SK-N-SH (cell line): ENCODE data around the gene CPED1. TPM values are rescaled to one million over a fixed set of nuclear protein-coding genes. Genes with fewer than 3 reads are reported as not detected.
A peak's percentile ranks its signal among the peaks of the same experiment; 100 is the strongest.

Experiments used
- CTCF ChIA-PET: fragments of 300-600, 350-600 bp; formaldehyde crosslinking; extraction: SDS; loops from one replicate; lab custom pipeline; 2021; lab: Yijun Ruan, JAX
- POLR2A ChIA-PET: fragments of 350-600 bp; sonication (Branson Sonifier 250); formaldehyde crosslinking; extraction: SDS; loops from one replicate; lab custom pipeline; 2020; ENCODE audit warnings: antibody characterized with exemption, inconsistent platforms; lab: Yijun Ruan, JAX
- DNase-seq: peaks from one replicate; pipeline ENCODE4 v3.0.0; 2012
- H2AFZ ChIP-seq: fragments of 200-600 bp; sonication (generic); 2 replicates; pipeline ENCODE4 v1.8.1; 2016; ENCODE audit warnings: antibody characterized with exemption, mild to moderate bottlenecking, low read depth
- H3F3A ChIP-seq: fragments of 200-600 bp; sonication (generic); replicated peaks from 2 replicates; pipeline ENCODE3; 2016; ENCODE audit warnings: antibody characterized with exemption, mild to moderate bottlenecking; ENCODE audit not compliant: insufficient read depth
- H3K27ac ChIP-seq, 2 experiments: fragments of 200-500 bp in 1 of 2; fragments of 200-600 bp in 1 of 2; sonication (Bioruptor generic) in 1 of 2; sonication (generic), shearing (Covaris generic) in 1 of 2; 2 replicates each; pipeline versions ENCODE4 v1.5.1 to v1.6.1; 2014 to 2016; ENCODE audit warnings: low read depth in 2 of 2, inconsistent platforms in 1 of 2, low read length in 1 of 2, mild to moderate bottlenecking in 1 of 2, mixed read lengths in 1 of 2
- H3K27me3 ChIP-seq: fragments of 200-600 bp; sonication (generic), shearing (Covaris generic); 2 replicates; pipeline ENCODE4 v1.6.1; 2016; ENCODE audit warnings: mixed run types; ENCODE audit not compliant: insufficient read depth
- H3K36me3 ChIP-seq, 2 experiments: fragments of 200-500 bp in 1 of 2; fragments of 200-600 bp in 1 of 2; sonication (Bioruptor generic) in 1 of 2; sonication (generic) in 1 of 2; replicated peaks in 1 of 2; 2 replicates each; pipeline versions ENCODE3 to v1.5.1; 2014 to 2016; ENCODE audit warnings: low read length in 1 of 2, mild to moderate bottlenecking in 1 of 2; ENCODE audit not compliant: insufficient read depth in 2 of 2, control insufficient read depth in 1 of 2
- H3K4me1 ChIP-seq, 2 experiments: fragments of 200-500 bp in 1 of 2; fragments of 200-600 bp in 1 of 2; sonication (Bioruptor generic) in 1 of 2; sonication (generic), shearing (Covaris generic) in 1 of 2; 2 replicates each; pipeline versions ENCODE4 v1.5.1 to v1.6.1; 2014 to 2016; ENCODE audit warnings: low read depth in 1 of 2, low read length in 1 of 2, mixed run types in 1 of 2; ENCODE audit not compliant: insufficient read depth in 2 of 2, control insufficient read depth in 1 of 2
- H3K4me2 ChIP-seq: fragments of 200-600 bp; sonication (generic), shearing (Covaris generic); 2 replicates; pipeline ENCODE4 v1.6.1; 2017; ENCODE audit warnings: mixed run types
- H3K4me3 ChIP-seq, 2 experiments: fragments of 200-500 bp in 1 of 2; fragments of 200-600 bp in 1 of 2; sonication (Bioruptor generic) in 1 of 2; sonication (generic), shearing (Covaris generic) in 1 of 2; 2 replicates each; pipeline versions ENCODE4 v1.5.1 to v1.8.1; 2014 to 2016; ENCODE audit warnings: low read depth in 2 of 2, inconsistent platforms in 1 of 2, low read length in 1 of 2, mild to moderate bottlenecking in 1 of 2, mixed read lengths in 1 of 2, moderate library complexity in 1 of 2
- H3K79me2 ChIP-seq: fragments of 200-600 bp; sonication (generic); 2 replicates; pipeline ENCODE4 v1.8.1; 2017; ENCODE audit warnings: mild to moderate bottlenecking; ENCODE audit not compliant: insufficient read depth
- H3K9ac ChIP-seq: fragments of 200-600 bp; sonication (generic); 2 replicates; pipeline ENCODE4 v1.6.1; 2017; ENCODE audit warnings: mixed run types
- H3K9me2 ChIP-seq: fragments of 200-600 bp; sonication (generic); 2 replicates; pipeline ENCODE4 v1.6.1; 2017; ENCODE audit warnings: mixed run types
- H3K9me3 ChIP-seq: fragments of 200-600 bp; sonication (generic); 2 replicates; pipeline ENCODE4 v1.6.1; 2017; ENCODE audit warnings: mixed run types, mild to moderate bottlenecking, moderate library complexity
- H4K20me1 ChIP-seq: fragments of 200-600 bp; sonication (generic); 2 replicates; pipeline ENCODE4 v1.6.1; 2017; ENCODE audit warnings: mild to moderate bottlenecking, mixed run types; ENCODE audit not compliant: insufficient read depth
- CHD2 ChIP-seq: fragments of 150-350 bp; IDR thresholded peaks from 2 replicates; pipeline ENCODE4 v1.6.1; 2018; ENCODE audit warnings: low read length; ENCODE audit not compliant: partially characterized antibody
- EP300 ChIP-seq, 2 experiments: IDR thresholded peaks; 2 replicates each; pipeline versions ENCODE4 v1.4.0 to v1.6.1; 2012; ENCODE audit warnings: borderline replicate concordance in 1 of 2, low read depth in 1 of 2, low read length in 1 of 2
- FOXJ3 ChIP-seq: sonication (generic); formaldehyde crosslinking; IDR thresholded peaks from 2 replicates; pipeline ENCODE4 v1.5.1; 2020; ENCODE audit warnings: mild to moderate bottlenecking, missing genetic modification reagents
- GABPA ChIP-seq: IDR thresholded peaks from 2 replicates; pipeline ENCODE4 v1.4.0; 2012; ENCODE audit warnings: low read depth, mild to moderate bottlenecking
- JUND ChIP-seq: IDR thresholded peaks from 2 replicates; pipeline ENCODE4 v1.4.0; 2012
- RAD21 ChIP-seq: IDR thresholded peaks from 2 replicates; pipeline ENCODE4 v1.6.1; 2012; ENCODE audit warnings: mild to moderate bottlenecking, low read length
- RFX5 ChIP-seq: IDR thresholded peaks from 2 replicates; pipeline ENCODE4 v1.6.1; 2012; ENCODE audit warnings: mild to moderate bottlenecking, improper control_type of control experiment, low read length
- RXRA ChIP-seq: IDR thresholded peaks from 2 replicates; pipeline ENCODE4 v1.4.0; 2012; ENCODE audit warnings: low read depth, mild to moderate bottlenecking, borderline replicate concordance
- SIN3A ChIP-seq: IDR thresholded peaks from 2 replicates; pipeline ENCODE4 v1.6.1; 2012; ENCODE audit warnings: low read depth, mild to moderate bottlenecking, low read length, moderate library complexity, borderline replicate concordance
- TAF1 ChIP-seq: IDR thresholded peaks from 2 replicates; pipeline ENCODE4 v1.6.1; 2012; ENCODE audit warnings: low read depth, mild to moderate bottlenecking, low read length, moderate library complexity, borderline replicate concordance
- TCF12 ChIP-seq: IDR thresholded peaks from 2 replicates; pipeline ENCODE4 v1.4.0; 2012
- WGBS: methylation state at CpG from one replicate; pipeline ENCODE4 v1.1.6; 2017; ENCODE audit warnings: low lambda C conversion rate; 5-methylcytosine and 5-hydroxymethylcytosine counted together
- polyA plus RNA-seq, 3 experiments: library from polyadenylated mRNA; depleted of rRNA; stranded (reverse); fragments of >200 nt; gene quantifications; 2 replicates each; pipeline ENCODE4 v1.2.3, GENCODE V29; 2012
- TF ChIP-seq, protein P1 (sequence below): IDR thresholded peaks from 2 replicates; pipeline ENCODE4 v1.4.0; 2012; ENCODE audit warnings: low read depth
- TF ChIP-seq, protein P2 (sequence below): IDR thresholded peaks from 2 replicates; pipeline ENCODE4 v1.4.0; 2012; ENCODE audit warnings: low read depth, borderline replicate concordance
- TF ChIP-seq, protein P3 (sequence below): fragments of 200-600 bp; sonication (generic); IDR thresholded peaks from 2 replicates; pipeline ENCODE4 v1.6.1; 2017; ENCODE audit warnings: antibody characterized with exemption, mild to moderate bottlenecking, moderate library complexity
- TF ChIP-seq, protein P4 (sequence below): IDR thresholded peaks from 2 replicates; pipeline ENCODE4 v1.4.0; 2012; ENCODE audit warnings: low read depth, borderline replicate concordance
- TF ChIP-seq, protein P5 (sequence below): IDR thresholded peaks from 2 replicates; pipeline ENCODE4; 2012
- TF ChIP-seq, protein P6 (sequence below): fragments of 150-350 bp; IDR thresholded peaks from 2 replicates; pipeline ENCODE4 v1.6.1; 2016; ENCODE audit warnings: mild to moderate bottlenecking, low read depth, low read length

The CPED1 gene
- polyA plus RNA-seq, 1 of the 3 experiments (the other 2 are of a cell fraction): 4.4 TPM

DNA sequence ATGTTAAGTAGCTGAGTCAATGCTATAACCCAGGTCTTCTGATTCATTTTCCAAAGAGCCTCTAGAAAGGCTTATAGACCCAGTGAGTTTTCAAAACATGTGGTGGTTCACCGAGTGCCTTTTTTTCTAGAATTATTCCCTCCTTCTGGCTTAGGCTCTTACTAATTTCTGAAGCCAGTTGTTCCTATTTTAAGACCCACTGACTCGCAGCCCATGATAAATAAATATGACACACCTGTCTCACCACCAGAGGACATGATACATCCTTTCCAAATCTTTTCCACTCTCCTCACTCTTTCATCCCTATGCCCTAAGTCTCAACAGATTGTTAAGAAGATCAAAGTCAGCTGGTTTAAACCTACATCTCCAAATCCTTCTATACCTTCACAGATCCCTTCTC lies 214.3 kb downstream of the CPED1 start:
- Histone ChIP-seq H3K27me3 (no peaks in the 10 kb centered on the region), H3K4me3 (no peak overlapping the region), H3K9me2 (no peaks in the 10 kb centered on the region), H3K27ac (no peak overlapping the region), H2AFZ (no peak overlapping the region), H4K20me1 (no peaks in the 10 kb centered on the region), H3K4me1 (peaks cover 0 to 4% of the 10 kb centered on the region in 2 experiments; a peak in 2 of 4 replicates), H3K9ac (no peak overlapping the region), H3F3A (no peaks in the 10 kb centered on the region), H3K4me2 (no peak overlapping the region), H3K9me3 (no peaks in the 10 kb centered on the region), H3K79me2 (no peaks in the 10 kb centered on the region), H3K36me3 (no peaks in the 10 kb centered on the region)
- no peak for TF ChIP-seq FOXJ3 (CRISPR knock-in tag)
- no peak for TF ChIP-seq TCF12
- no peak for TF ChIP-seq GABPA
- TF ChIP-seq TAF1: no peak
- TF ChIP-seq RXRA: no peak
- no peak for DNase-seq
- WGBS: 60% methylated on average over 2 of the region's 2 CpGs
- POLR2A ChIA-PET: no interaction called here
- CTCF ChIA-PET: interaction anchor here (1.6 kb wide), 1 partner anchor 103 kb away, joined by 3 read pairs; no protein-coding TSS in a partner anchor

DNA sequence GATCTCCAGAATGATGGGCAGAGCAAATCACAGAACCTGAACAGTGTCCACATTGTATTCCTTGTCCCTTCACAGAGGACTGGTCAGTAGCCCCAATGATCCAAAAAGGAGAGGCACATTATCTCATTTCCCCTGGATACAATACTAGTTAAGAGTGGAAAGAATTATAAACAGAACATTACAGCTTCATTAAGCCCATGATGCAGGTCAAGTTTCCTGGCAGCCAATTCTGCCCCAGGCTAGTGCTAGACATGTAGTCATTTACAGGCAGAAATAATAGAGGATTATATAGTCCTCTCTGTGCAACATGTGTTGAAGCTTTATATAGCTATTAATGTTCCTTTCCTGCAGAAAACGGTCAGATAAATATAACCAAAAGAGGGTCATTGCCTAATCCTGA lies 216.0 kb downstream of the CPED1 start:
- CTCF ChIA-PET: interaction anchor here (1.5 to 1.6 kb wide), 2 partner anchors 10 to 31 kb away, joined by 3 to 4 read pairs; no protein-coding TSS in a partner anchor
- H3K79me2 ChIP-seq: no peaks in the 10 kb centered on the region
- no peaks in the 10 kb centered on the region for H3K9me3 ChIP-seq
- no peaks in the 10 kb centered on the region for H3K27me3 ChIP-seq
- H3K27ac ChIP-seq: peak overlapping the region in 1 of 2 experiments; percentile 80; a peak in 2 of 4 replicates
- WGBS: 16% methylated on average over 1 of the region's 1 CpG
- H3K9ac ChIP-seq: no peak overlapping the region
- no peaks in the 10 kb centered on the region for H3F3A ChIP-seq
- H2AFZ ChIP-seq: no peak overlapping the region
- POLR2A ChIA-PET: no interaction called here
- no peaks in the 10 kb centered on the region for H3K36me3 ChIP-seq
- peaks cover 0 to 4% of the 10 kb centered on the region in 2 experiments; a peak in 2 of 4 replicates for H3K4me1 ChIP-seq
- peak; percentile 20 for DNase-seq
- no peak overlapping the region for H3K4me3 ChIP-seq
- no peak for TF ChIP-seq SIN3A
- TF ChIP-seq, protein P1, sequence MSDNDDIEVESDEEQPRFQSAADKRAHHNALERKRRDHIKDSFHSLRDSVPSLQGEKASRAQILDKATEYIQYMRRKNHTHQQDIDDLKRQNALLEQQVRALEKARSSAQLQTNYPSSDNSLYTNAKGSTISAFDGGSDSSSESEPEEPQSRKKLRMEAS: no peak
- no peak for TF ChIP-seq GABPA
- TF ChIP-seq RAD21: no peak
- TF ChIP-seq, protein P2, sequence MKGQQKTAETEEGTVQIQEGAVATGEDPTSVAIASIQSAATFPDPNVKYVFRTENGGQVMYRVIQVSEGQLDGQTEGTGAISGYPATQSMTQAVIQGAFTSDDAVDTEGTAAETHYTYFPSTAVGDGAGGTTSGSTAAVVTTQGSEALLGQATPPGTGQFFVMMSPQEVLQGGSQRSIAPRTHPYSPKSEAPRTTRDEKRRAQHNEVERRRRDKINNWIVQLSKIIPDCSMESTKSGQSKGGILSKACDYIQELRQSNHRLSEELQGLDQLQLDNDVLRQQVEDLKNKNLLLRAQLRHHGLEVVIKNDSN: no peak
- TF ChIP-seq, protein P3, sequence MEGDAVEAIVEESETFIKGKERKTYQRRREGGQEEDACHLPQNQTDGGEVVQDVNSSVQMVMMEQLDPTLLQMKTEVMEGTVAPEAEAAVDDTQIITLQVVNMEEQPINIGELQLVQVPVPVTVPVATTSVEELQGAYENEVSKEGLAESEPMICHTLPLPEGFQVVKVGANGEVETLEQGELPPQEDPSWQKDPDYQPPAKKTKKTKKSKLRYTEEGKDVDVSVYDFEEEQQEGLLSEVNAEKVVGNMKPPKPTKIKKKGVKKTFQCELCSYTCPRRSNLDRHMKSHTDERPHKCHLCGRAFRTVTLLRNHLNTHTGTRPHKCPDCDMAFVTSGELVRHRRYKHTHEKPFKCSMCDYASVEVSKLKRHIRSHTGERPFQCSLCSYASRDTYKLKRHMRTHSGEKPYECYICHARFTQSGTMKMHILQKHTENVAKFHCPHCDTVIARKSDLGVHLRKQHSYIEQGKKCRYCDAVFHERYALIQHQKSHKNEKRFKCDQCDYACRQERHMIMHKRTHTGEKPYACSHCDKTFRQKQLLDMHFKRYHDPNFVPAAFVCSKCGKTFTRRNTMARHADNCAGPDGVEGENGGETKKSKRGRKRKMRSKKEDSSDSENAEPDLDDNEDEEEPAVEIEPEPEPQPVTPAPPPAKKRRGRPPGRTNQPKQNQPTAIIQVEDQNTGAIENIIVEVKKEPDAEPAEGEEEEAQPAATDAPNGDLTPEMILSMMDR: no peak
- TF ChIP-seq, protein P4, sequence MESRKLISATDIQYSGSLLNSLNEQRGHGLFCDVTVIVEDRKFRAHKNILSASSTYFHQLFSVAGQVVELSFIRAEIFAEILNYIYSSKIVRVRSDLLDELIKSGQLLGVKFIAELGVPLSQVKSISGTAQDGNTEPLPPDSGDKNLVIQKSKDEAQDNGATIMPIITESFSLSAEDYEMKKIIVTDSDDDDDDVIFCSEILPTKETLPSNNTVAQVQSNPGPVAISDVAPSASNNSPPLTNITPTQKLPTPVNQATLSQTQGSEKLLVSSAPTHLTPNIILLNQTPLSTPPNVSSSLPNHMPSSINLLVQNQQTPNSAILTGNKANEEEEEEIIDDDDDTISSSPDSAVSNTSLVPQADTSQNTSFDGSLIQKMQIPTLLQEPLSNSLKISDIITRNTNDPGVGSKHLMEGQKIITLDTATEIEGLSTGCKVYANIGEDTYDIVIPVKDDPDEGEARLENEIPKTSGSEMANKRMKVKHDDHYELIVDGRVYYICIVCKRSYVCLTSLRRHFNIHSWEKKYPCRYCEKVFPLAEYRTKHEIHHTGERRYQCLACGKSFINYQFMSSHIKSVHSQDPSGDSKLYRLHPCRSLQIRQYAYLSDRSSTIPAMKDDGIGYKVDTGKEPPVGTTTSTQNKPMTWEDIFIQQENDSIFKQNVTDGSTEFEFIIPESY: no peak
- TF ChIP-seq EP300 (IDR thresholded peaks at IDR 0.05; ENCODE audit: borderline replicate concordance in 1 of 2, low read depth in 1 of 2, low read length in 1 of 2): 0 out of 4 replicates have a peak, but pooled peaks of 1 of the 2 experiments have one; percentile 41
- TF ChIP-seq CHD2: peak; percentile 57
- TF ChIP-seq, protein P5, sequence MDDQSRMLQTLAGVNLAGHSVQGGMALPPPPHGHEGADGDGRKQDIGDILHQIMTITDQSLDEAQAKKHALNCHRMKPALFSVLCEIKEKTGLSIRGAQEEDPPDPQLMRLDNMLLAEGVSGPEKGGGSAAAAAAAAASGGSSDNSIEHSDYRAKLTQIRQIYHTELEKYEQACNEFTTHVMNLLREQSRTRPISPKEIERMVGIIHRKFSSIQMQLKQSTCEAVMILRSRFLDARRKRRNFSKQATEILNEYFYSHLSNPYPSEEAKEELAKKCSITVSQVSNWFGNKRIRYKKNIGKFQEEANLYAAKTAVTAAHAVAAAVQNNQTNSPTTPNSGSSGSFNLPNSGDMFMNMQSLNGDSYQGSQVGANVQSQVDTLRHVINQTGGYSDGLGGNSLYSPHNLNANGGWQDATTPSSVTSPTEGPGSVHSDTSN: no peak
- no peak for TF ChIP-seq RFX5
- TF ChIP-seq, protein P6, sequence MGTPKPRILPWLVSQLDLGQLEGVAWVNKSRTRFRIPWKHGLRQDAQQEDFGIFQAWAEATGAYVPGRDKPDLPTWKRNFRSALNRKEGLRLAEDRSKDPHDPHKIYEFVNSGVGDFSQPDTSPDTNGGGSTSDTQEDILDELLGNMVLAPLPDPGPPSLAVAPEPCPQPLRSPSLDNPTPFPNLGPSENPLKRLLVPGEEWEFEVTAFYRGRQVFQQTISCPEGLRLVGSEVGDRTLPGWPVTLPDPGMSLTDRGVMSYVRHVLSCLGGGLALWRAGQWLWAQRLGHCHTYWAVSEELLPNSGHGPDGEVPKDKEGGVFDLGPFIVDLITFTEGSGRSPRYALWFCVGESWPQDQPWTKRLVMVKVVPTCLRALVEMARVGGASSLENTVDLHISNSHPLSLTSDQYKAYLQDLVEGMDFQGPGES: no peak
- no peak for TF ChIP-seq RXRA
- TF ChIP-seq JUND: no peak
- 0 out of 2 replicates have a peak, but pooled peaks have one; percentile 36 for TF ChIP-seq FOXJ3 (CRISPR knock-in tag)
- TF ChIP-seq, all 33 proteins: peak for 3
- Histone ChIP-seq H3K9me2 (no peaks in the 10 kb centered on the region), H4K20me1 (no peaks in the 10 kb centered on the region), H3K4me2 (no peak overlapping the region)
